ENCODE data around the gene NXPH3.

Gene NXPH3

DNA sequence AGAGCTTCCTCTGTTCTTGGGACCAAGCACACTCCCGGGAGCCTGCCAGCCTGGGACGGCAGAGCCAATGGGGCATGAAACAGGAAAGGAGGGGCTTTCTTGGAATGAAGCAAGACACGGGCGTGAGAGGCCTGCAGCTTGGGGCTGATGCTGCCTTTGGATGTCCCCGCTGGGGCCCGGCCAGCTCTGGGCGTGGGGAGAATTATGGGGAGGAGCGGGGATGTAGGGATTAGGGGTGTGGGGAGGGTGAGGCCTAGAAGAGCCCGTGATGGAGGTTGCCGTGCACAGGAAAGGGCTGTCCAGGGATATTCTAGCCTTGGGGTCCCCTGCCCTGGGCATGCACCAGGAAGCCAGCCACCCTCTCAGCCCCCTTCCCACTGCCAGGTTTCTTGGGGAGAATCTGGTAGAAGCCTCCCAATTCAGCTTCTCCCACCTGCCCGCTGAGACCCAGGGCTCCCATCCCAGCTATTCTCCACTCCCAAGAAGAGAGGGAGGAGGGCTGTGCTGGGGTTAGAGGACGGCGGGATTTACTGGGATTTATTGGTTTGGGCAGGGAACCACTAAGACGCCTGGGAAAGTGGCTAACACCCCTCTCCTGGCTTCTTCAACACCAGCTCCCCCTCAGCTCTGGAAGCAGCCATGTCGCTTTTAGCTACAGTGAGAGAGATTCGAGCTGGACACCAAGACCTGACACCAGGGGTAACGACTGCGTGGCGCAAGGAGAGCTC is 20.0 kb upstream of the NXPH3 start:
- no peak for DNase-seq

DNA sequence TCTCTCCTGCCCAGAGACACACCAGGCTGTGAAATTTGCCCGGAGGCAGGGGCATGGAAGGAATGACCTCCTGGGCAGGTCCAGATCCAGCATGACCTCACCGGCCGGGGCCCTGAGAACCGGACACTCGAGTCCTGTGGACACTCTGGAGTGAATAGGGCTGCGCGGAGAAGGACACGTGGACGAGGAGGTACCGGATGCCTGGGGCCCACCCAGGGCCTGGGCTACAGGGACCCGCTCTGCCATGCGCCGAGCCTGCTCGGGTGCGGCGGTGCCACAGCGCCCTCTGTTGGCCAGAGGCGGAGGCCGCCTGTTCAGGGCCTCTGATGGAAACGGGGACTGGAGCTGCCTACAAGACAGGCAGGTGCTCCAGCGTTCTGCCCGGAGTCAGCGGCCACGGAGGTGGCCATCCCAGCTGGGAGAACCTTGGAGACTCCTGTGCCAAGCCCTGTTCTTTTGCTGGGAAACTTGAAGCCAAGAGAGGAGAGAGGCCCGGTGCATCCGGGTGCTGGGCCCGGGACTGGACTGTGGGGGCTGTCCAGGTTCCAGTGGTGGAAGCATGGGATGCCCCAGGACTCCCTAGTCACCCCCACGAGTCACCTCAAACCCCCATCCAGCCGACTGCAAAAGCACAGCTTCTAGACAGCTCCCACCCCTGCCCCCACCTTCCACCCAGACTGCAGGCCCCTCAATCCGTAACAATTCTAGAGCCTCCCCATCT is 19.3 kb upstream of the NXPH3 start:
- DNase-seq: peak; percentile 58 to 81 (median 68)

DNA sequence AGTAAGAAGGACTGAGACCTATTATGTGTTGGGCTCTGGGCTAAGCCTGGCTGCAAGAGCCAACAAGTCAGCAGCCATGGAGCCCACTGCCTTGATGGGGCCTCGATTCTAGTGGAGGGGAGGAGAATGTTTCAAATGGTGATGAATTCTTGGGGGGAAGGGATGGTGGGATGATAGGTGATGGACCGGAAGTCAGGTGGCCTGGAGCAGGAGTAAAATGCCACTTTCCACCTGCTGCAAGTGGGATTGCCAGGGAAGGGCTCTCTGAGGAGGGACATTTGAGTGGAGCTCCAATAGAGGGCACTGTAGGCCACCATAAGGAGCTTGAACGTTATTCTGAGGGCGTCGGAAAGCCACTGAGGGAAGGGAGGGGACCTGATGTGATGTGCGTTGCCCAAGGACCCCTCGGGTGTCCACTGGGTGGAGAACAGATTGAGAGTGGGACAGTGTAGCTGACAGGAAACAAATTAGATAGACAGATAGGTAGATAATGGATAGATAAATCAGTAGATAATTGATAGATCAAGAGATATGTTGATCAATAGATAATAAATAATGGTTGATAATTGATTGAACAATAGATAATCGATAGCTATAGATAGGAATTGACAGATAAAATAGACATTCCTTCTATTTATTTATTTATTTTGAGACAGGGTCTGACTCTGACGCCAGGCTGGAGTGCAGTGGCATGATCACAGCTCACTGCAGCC is 18.2 kb upstream of the NXPH3 start:
- DNase-seq: peak; percentile 29 to 87 (median 56)

DNA sequence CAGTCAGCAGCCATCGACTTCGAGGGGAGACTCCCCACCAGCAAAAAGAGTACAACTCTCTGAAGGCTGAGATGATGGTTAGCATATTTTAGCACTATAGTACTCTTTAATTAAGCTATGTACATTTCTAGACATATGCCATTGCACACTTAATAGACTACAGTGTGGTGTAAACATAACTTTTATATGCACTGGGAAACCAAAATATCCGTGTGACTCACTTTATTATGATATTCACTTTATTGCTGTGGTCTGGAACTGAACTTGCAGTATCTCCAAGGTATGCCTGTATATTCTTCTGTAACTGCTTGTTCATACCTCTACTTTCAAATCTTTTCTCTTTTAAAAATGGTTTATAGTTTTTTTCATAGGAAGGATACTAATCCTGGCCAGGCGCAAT is 11.0 kb upstream of the NXPH3 start:
- DNase-seq: no peak

DNA sequence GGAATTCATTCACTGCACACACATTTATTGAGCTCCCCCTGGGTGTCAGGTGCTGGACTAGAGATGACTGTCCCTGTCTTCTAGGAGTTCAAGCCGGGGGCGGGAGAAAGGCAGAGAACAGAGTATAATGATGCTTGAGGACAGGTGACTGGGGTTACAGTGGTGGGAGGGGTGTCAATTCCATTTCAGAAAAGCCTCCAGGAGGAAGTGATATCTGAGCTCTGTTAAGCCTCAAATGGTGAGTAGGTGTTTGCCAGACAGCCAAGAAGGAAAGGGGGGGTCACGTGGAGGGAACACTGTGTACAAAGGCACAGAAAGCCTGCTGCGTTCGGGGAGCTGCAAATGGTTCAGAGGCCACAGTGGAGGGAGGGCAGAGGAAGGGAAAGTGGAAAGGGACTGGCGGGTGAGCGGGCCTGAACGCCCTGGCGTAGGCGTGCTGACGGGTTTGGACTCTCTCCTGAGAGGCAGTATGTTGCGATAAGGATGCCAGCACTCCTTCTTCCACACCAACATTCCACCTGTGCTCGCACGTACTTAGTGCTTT is 9.7 kb upstream of the NXPH3 start:
- DNase-seq: peak; percentile 67 to 84 (median 84)

DNA sequence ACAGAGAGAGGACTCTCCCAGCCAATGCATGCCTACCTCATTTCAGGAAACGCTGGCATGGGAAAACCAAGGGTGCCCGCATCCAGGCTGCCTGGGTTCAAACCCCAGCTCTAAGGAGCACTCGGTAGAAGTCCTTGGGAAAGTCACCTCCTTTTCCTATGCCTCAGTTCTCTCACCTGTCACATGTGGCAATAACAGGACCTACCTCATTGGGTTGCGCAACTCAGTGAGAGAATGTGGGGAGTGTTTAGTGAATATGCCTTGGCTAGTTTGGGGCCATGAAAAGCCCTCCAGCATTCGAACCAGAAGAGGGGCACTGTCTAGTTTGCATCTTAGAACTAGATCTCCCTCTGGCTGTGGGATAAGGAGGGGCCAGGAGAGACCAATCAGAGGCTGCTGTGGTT is 9.0 kb upstream of the NXPH3 start:
- no peak for DNase-seq

DNA sequence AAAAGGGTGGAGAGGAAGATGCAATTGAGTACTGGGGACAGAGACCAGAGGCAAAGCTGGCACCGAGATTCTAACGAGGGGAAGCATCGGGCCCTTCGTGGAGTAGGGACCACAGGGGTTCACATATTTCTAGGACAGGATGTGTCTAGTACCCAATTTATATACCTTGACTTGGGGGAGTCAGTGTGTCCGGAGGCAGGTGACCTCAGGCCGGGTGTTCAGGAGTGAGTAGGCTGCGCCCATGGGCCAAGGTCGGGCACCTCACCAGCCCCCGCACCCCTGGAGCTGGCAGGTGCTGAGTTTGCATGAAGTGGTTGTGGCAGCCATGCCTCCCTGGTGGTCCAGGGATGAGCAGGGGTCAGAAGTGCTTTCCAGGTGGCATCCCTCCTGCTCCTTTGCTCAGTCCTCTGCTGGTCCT is 8.6 kb upstream of the NXPH3 start:
- DNase-seq: no peak

DNA sequence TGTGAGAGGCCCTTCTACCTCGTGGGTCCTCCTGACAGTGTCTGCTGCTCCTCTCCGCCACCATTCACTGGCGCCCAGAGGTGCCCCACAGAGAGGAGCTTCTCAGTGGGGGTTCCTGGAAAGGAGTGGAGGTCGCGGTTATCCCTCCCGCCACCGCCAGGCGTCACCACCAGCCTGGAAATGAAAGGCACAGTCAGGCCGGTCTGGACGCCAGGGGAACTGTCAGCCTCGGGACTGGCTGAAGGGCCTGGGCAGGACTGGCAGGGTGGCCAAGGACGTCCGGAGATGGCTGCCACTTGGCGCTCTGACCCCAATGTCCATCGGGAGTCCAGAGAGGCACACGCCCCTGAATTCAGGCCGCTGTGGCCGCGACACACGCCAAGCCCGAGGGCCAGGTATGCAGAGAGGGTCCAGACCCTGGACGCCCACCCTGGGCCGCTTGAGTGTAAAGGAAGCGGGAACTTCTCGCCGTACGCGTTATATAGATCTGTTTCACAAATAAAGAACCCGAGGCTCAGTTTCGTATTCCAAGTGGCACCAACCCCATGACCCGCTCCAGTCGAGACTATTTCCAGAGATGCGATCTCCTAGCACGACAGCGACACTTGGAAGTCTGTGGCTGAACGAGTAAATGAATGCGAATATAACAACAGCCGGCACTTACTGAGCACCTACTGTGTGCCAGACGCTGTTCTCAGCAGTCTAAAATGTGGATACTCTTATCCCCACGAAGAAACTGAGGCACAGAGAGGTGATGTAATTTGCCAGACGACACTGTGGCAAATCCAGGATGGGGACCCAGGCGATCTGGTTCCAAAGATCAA is 7.6 kb upstream of the NXPH3 start:
- peak; percentile 54 to 70 (median 68) for DNase-seq

DNA sequence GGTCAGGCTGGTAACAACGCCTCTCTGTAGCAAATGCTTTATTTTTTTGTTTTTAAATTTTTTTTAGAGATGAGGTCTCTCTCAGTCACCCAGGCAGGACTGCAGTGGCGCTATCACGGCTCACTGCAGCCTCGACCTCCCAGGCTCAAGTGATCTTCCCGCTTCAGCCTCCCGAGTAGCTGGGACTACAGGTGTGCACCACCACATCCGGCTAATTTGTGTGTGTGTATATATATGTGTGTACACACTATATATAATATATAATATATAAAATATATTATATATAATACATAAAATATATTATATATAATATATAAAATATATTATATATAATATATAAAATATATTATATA is 7.0 kb upstream of the NXPH3 start:
- peak in 1 of 3 experiments; percentile 41 for DNase-seq

DNA sequence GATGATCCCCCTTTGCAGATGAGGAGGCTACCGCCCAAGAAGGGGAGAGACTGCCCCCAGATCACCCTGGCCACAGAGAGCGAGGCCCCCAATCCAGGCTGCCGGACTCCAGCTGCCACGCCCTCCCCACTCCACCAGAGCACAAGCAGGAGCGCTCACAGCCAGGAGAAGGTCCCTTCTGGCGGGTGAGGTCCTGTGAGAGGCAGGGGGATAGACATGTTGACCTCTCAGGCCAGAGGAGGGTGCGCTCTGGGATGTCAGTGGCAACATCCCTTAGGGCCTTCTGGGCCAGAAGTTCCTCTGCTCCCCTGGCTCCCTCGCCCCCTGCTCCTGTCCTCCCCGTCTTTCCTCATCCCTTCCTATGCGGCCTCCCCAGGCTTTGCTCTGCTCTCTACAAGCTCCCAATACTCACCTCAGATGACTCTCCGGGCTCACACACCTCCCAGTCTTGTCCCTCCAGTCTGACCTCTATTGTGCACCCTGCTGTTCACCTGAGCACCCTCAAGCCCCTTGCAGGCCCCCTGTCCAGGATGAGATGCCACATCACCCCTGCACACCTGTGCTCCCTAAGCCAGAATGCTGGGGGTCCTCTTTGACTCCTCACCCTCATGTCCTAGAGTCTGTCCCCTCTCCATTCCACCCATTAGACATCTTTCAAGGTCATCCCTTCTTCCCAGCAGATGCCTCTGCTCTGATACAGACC is 5.0 kb upstream of the NXPH3 start:
- DNase-seq: peak in 2 of 3 experiments; percentile 23 to 28

DNA sequence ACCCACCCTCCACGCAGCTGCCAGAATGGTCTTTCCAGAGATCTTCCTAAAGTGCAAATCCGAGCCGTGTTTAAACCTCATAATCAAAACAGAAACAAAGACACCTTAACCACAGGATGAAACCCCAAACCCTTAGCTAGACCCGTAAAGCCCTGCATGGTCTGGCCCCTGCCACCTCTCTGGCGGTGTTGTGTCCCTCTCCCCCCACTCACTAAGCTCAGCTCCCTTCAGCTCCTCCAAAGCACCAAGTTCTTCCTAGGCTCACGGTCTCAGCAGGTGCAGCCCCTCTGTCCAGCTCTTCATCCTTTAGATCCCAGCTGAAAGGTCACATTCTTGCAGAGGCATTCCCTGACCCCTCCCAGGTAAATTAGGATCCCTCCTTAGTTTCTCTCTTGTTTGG is 4.4 kb upstream of the NXPH3 start:
- no peak for DNase-seq

DNA sequence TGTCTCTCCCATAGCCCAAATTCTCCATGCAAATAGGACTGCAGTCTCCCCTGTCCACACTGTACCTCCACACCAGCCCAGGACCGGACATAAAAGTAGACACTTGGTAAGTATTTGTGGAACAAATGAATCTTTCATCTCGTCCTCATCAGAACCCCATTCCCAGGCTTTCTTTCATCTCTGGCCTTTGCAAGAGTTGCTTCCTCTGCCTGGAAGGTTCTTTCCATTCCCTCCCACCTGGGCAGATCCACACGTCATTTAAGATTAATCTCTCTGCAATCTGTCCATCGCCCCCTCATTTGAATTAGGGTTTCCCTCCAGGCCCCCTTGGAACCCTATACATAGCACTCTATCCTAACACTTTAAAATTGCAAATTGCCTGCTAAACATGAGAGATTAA is 3.9 kb upstream of the NXPH3 start:
- no peak for DNase-seq

DNA sequence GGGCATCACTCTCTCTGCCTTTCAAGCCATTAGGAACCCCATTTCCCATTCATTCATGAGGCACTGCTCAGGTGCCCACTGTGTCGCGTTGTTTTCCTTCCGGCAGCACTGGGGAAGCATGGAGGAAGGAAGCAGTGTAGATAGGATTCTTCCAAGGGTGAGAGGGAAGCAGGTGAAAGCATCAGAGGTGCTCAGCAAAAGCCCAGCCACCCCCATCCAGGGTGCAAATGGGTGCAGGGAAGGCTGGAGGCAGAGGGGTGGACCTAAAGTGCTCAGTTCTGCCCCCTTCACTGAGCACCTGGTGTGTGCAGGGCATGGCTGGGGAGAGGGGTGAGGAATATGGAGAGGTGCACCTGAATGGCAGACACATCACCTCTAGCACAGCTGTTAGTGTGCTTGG is 3.4 kb upstream of the NXPH3 start:
- DNase-seq: no peak

DNA sequence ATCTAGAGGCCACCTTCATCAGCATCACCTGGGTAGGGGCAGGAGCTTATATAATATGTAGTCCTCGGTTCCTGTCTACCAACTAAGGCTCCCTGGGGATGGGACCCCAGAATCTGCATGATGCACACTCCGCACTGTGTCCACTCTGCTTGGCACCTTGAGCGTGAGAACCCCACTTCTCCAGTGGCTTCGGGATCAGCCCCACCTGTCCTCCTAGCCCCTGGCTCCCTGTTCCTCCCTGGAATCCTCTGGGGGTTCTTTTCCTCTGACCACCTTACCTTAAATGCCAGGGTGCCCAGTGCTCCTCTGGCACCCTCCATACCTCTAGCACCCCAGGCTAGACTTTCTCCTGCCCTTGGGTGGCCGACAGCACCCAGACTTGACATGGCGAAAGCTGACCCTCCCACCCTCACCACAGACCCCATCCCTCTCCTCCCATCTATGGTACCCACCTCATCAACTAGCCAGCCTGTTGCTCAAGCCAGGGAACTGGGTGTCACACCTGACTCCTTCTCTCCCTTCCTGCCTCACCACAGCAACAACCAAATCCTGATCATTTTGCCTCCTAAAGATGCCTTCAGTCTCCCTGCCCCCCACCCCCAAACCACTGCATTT is 2.8 kb upstream of the NXPH3 start:
- DNase-seq: no peak

DNA sequence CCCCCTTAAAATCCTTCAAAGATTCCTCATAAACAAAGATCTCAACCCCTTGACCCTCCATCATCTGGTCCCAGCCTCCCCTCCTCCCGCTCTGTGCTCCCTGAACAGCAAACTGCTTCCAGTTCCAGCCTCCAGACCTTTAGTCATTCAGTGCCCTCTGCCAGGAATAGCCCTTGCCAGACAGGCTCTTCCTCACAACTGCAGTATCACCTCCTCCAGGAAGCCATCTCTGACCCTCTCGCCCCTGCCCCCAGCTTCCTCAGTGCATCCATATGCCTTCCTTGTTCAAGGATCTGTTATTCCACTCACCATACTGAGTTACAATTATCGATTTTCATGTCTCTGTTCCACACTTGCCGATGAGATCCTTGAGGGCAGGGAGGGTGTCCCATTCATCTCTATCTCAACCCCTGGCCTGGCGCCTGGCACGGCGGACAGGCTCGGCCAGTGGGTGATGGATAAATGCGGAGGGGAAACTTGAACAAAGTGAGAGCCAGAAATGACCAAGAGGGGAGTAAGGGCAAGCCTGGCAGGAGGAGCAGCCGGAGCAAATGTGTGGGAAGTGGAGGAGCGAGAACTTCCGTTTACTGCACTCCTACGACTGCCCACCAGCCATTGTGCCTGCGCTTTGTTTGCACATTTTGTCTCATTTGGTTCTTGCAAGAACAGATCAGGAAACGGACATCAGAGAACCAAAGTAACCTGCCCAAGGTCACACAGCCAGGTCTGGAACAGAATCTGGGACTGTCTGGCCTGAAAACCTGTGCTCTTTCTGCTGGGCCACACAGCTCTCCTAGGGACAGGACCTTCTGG is 2.0 kb upstream of the NXPH3 start:
- DNase-seq: no peak

DNA sequence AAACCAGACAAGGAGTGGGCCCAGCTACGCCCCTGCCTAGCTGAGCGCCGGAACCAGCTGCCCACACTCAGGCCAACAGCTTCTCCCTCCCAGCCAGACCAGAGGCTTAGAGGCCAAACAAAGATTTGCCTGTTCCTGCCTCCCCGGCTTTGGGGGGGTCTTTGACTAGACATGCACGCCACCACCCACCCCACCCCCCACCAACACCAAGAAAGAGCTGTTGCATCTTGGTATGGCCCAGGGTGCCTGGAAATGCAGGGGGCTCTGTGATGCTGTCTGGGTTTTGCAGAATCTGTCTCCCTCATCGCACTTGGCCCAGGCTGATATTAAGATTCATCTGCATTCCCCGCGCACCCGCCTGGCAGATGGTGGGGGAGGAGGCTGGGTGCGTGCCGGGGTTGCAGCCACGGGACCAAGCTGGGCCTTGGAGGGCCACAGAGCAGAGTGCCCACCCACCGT is 1.3 kb upstream of the NXPH3 start:
- no peak for DNase-seq

DNA sequence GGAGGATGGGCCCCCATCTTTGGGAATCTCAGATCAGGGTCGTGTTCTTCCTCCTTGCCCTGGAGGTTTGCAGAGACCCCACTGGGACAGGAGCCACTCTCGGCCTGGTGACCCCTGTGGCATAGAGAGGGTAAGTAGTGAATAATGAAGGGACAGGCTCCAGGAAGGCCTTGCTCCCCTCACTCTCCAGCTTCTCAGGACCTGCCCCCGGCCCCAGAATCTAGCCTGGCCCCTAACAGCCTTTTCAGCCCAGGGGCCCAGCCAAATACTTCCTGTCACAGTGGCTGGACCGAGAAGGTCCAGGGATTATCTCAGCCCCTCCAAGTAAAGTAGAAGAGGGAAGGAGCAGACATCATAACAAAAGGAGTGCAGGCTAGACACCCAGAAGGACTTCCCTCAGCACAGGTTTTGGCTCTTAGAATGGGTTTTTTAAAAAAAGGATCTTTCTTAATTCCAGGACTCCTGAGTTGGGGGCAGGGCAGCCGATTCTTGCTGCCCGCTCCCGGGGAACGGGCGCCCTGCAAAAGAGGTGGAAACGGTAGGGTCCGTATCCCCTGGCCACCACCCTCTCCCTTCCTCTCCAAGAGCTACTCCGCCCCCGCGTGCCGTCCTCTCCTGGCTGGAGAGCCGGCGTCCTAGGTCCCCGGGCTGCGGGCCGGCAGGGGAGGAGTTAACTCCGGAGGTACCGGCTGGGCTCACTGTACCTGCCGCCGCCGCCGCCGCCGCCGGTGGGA is 559 bp upstream of the NXPH3 start:
- DNase-seq: no peak

DNA sequence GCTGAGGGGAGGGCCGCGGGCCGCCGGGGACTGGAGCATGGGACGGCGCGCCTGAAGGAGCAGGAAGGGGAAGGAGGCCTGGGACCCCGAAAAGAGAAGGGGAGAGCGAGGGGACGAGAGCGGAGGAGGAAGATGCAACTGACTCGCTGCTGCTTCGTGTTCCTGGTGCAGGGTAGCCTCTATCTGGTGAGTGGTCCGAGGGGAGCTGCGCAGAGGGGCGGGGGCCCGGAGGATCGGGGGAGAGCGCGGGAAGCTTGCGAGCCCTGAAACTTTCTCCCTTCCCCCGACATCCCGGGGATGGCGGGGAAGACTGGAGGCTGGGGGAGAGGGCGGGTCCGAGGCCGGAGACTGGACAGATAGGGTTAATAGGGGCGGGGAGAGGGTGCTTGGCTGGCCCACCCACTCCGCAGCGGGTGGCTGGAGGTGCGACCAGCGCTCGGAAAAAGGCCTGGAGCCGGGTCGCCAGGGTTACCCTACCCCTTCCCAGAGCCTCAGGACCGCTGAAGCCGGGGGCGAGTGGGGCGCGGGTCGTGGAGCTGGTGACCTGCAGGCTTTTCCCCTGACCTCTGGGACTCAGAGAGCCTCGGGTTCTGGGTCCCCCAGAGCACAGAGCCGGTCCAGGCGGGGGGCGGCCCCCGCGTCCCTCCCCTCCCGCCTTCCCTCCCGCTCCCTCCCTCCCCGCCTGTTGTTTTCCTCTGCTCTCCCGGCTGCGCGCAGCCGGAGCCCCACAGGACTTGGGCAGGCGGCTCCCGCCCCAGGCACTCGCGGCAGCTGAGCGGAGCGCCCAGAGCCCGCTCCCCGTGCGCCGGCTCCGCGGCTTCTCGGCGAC is 631 bp downstream of the NXPH3 start:
- peak; percentile 5 to 84 (median 82) for DNase-seq

All from NCI-H1417 (cell line).